ENCODE data around the gene CRACR2B.

GRCh38 chr11:836274-836673 is 8.6 kb downstream of the CRACR2B start:
- TF ChIP-seq CTCF (IDR thresholded peaks at IDR 0.05) = no peak
- TF ChIP-seq POLR2A (IDR thresholded peaks at IDR 0.05) = no peak

Measured in uterus (tissue), 2 donors.